Measurements from ENCODE around the gene ZFPM1.

- TF ChIP-seq CTCF (IDR thresholded peaks at IDR 0.05) (no peak), POLR2AphosphoS5 (IDR thresholded peaks at IDR 0.05) (no peak), POLR2A (IDR thresholded peaks at IDR 0.05) (no peak)
Observed at GRCh38 chr16:88489163-88489741, 36.2 kb downstream of the ZFPM1 start.
